Measurements from ENCODE around the gene PLA2G4C.

GRCh38 chr19:48081106-48081505 lies 29.5 kb downstream of the PLA2G4C start:
- TF ChIP-seq CTCF (IDR thresholded peaks at IDR 0.05 in 4 of 5, conservative IDR thresholded peaks at IDR 0.05 in 1 of 5) (no peak), POLR2A (IDR thresholded peaks at IDR 0.05) (no peak)

Measured in gastrocnemius medialis (tissue), 4 donors.